GM12874 (cell line): Measurements from ENCODE around the gene KANSL1.
A peak's percentile ranks its signal among the peaks of the same experiment; 100 is the strongest.

Source experiments
- CTCF ChIP-seq: IDR thresholded peaks from 2 replicates; pipeline ENCODE4 v1.5.1; 2011; ENCODE audit warnings: low read depth, mild to moderate bottlenecking, control low read depth, low read length, moderate library complexity; ENCODE audit not compliant: insufficient read depth

The KANSL1 gene

GRCh38 chr17:46044989-46045388 is 148.2 kb downstream of the KANSL1 start:
- no peak for TF ChIP-seq CTCF

- TF ChIP-seq CTCF: peak; percentile 66
Observed at GRCh38 chr17:46044286-46044928, 148.8 kb downstream of the KANSL1 start.

GRCh38 chr17:46043606-46044005 is 149.6 kb downstream of the KANSL1 start:
- no peak for TF ChIP-seq CTCF

GRCh38 chr17:46042925-46043324 is 150.3 kb downstream of the KANSL1 start:
- no peak for TF ChIP-seq CTCF

- no peak for TF ChIP-seq CTCF
Observed at GRCh38 chr17:46042246-46042645, 151.0 kb downstream of the KANSL1 start.

- TF ChIP-seq CTCF: no peak
Observed at GRCh38 chr17:46039592-46040186, 153.5 kb downstream of the KANSL1 start.

GRCh38 chr17:46038937-46039336 is 154.3 kb downstream of the KANSL1 start:
- no peak for TF ChIP-seq CTCF
